ENCODE measurements around the gene ULK3.

ULK3 gene

GRCh38 chr15:74822233-74822632 is 20.7 kb downstream of the ULK3 start:
- no peak for DNase-seq (ENCODE audit: low read depth in 3 of 3)

GRCh38 chr15:74821790-74822158 is 21.2 kb downstream of the ULK3 start:
- DNase-seq (ENCODE audit: low read depth in 3 of 3): no peak

GRCh38 chr15:74821091-74821789 is 21.7 kb downstream of the ULK3 start:
- no peak for DNase-seq (ENCODE audit: low read depth in 3 of 3)

GRCh38 chr15:74820056-74820455 is 22.9 kb downstream of the ULK3 start:
- DNase-seq (ENCODE audit: low read depth in 3 of 3): no peak

GRCh38 chr15:74817370-74817737 is 25.6 kb downstream of the ULK3 start:
- no peak for DNase-seq (ENCODE audit: low read depth in 3 of 3)

- no peak for DNase-seq (ENCODE audit: low read depth in 3 of 3)
Observed at GRCh38 chr15:74816624-74817369, 26.2 kb downstream of the ULK3 start.

- no peak for DNase-seq (ENCODE audit: low read depth in 3 of 3)
Observed at GRCh38 chr15:74815961-74816360, 27.0 kb downstream of the ULK3 start.

- no peak for DNase-seq (ENCODE audit: low read depth in 3 of 3)
Observed at GRCh38 chr15:74815121-74815934, 27.6 kb downstream of the ULK3 start.

- no peak for DNase-seq (ENCODE audit: low read depth in 3 of 3)
Observed at GRCh38 chr15:74812533-74812932, 30.4 kb downstream of the ULK3 start, which contains the start of gene LMAN1L. Gene LMAN1L, plus strand, starts transcription at chr15:74812835. Its CDS starts 20 bp downstream, at chr15:74812855.

GRCh38 chr15:74809956-74810355 is 33.0 kb downstream of the ULK3 start:
- DNase-seq (ENCODE audit: low read depth in 3 of 3): no peak

- no peak for DNase-seq (ENCODE audit: low read depth in 3 of 3)
Observed at GRCh38 chr15:74809242-74809641, 33.7 kb downstream of the ULK3 start.

GRCh38 chr15:74808840-74809229 is 34.1 kb downstream of the ULK3 start:
- no peak for DNase-seq (ENCODE audit: low read depth in 3 of 3)

- DNase-seq (ENCODE audit: low read depth in 3 of 3): no peak
Observed at GRCh38 chr15:74808078-74808839, 34.7 kb downstream of the ULK3 start.

- DNase-seq (ENCODE audit: low read depth in 3 of 3): no peak
Observed at GRCh38 chr15:74807282-74807681, 35.7 kb downstream of the ULK3 start.

- no peak for DNase-seq (ENCODE audit: low read depth in 3 of 3)
Observed at GRCh38 chr15:74804935-74805334, 38.0 kb downstream of the ULK3 start.

GRCh38 chr15:74802862-74803447 is 40.0 kb downstream of the ULK3 start:
- no peak for DNase-seq (ENCODE audit: low read depth in 3 of 3)

GRCh38 chr15:74802290-74802689 is 40.7 kb downstream of the ULK3 start:
- DNase-seq (ENCODE audit: low read depth in 3 of 3): no peak

GRCh38 chr15:74801311-74801997 is 41.5 kb downstream of the ULK3 start:
- no peak for DNase-seq (ENCODE audit: low read depth in 3 of 3)

GRCh38 chr15:74800559-74801094 is 42.3 kb downstream of the ULK3 start:
- no peak for DNase-seq (ENCODE audit: low read depth in 3 of 3)

- DNase-seq (ENCODE audit: low read depth in 3 of 3): peak; percentile 74 to 81 (median 78)
Observed at GRCh38 chr15:74799856-74800558, 42.9 kb downstream of the ULK3 start.

Measured in stimulated activated CD4-positive, alpha-beta T cell treated with anti-CD3 and anti-CD28 coated beads, TNF-alpha, amount 100 ng/mL, for 48 hours (primary cell).